ENCODE data around the gene WBP1L.

The WBP1L gene

DNA sequence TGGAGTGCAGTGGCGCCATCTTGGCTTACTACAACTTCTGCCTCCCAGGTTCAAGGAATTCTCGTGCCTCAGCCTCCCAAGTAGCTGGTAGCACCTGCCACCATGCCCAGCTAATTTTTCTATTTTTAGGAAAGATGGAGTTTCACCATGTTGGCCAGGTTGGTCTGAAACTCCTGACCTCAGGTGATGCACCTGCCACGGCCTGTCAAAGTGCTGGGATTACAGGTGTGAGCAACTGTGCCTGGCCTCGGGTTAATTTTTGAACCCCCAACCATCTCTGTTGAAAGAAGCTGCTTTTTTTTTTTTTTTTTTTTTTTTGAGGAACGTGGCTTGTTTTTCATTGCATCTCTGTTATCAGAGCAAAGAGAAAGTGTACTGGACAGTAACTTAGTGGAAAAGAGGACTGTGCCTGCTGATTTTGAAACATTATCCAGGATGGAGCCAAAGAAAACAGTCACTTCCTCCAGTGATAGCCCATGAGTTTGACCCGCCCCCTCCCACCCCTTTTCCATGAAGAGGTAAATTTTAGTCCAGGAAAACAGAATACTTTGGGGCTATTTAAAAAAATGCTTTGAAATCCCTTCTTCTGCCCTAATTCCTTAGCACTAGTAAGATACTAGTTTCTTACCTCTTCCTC lies 38.3 kb downstream of the WBP1L start:
- DNase-seq: no peak

DNA sequence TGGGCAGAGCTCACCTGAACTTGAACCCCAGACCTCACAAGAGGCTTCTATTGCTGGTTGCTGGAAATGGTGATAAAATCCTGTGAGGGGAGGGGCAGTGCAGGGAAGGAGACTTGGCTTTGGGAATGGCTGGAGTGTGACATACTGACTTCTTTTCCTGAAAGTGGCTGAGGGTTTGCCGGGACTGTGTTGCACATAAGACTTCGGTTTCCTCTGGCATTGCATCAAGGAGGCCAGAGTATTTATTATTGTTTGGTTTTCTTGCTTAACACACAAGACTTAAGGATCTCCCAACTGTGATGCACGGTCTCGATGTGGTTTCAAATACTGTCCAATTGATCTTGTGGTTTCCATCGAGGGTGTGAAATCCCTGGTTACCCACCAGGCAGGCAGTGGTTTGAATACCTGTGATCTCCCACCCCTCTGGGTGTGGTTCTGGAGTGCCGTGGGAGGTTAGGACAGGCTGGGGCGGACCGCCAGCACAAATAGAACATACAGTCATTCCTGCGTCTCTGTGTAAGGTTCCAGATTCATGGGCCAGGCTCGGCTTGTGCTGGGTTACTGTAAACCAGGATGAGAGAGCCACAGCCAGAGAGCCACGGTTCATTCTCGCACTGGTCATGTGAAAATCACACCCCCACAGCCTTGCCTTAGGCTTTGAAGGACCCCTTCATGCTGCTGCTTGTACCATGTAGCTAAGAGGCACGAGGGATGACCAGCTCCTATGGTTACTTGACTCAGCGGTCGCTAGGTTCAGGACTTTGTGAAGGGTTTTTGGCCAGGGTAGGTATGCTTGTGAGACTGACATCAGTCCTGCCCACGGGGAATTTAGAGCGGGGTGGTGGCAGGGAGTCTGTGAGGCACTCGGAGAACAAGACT lies 39.2 kb downstream of the WBP1L start:
- no peak for DNase-seq

DNA sequence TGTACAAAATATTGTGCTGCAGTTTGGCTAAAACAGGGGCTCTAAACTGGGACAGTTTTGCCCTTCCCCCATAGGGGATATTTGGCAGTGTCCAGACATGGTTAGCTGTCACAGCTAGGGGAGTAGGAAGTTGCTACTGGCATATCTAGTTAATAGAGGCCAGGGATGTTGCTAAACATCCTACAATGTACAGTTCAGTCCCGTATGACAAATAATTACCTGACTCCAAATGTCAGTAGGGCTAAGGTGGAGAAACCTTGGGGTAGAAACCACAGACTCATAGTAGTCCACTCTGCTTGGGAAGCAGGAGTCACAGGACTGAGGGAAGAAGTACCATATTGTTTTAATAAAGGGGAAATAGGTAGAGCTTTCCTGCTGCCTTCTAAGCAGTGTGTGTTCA lies 39.8 kb downstream of the WBP1L start:
- no peak for DNase-seq

DNA sequence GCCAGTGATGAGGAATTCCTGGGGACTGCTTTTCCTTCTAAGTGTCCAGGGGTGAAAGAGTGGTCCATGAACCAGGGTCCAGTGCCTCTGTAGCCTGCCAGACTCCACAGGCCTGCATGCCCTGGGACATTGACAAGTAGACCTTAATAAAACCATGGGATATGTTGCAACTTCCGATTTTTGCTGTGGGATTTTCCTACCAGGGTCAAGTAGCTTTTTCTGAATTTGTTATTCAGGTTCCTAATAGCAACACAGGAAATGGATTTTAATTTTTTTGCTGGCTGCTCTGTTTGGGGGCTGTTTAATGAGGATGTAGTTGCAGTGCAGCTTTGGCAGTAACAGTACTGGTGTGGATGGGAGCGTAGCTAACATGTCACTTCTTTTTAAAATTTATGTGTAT lies 42.1 kb downstream of the WBP1L start:
- DNase-seq: no peak

DNA sequence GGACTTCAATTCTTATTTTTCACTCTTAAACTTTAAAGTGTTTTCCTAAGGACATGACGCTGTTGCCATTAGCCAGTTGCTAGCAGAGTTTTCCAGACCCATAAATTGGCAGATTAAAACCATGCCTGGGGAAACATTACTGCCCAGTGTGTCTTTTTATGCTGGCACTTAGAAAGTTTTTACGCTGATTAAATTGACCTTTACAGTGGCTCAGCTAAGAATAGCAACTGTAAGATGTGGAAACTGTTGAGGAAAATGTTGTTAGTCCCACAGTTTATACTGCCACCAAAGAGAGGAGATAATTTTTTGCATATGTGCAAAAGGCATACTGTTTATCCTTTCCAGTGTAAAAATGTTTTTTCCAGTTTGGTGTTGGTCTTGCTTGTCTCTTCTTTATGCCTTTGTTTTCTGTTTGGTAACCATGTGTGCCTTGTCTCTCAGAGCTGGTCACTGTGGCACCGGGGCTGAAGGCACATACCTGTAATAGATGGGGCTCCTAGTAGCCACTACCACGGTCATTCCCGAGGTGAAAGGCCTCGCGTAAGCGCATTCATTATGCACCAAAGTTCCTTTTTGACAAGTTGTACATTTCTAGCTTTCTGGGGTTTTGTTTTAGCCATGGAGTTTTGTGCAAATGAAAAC lies 48.1 kb downstream of the WBP1L start:
- no peak for DNase-seq

DNA sequence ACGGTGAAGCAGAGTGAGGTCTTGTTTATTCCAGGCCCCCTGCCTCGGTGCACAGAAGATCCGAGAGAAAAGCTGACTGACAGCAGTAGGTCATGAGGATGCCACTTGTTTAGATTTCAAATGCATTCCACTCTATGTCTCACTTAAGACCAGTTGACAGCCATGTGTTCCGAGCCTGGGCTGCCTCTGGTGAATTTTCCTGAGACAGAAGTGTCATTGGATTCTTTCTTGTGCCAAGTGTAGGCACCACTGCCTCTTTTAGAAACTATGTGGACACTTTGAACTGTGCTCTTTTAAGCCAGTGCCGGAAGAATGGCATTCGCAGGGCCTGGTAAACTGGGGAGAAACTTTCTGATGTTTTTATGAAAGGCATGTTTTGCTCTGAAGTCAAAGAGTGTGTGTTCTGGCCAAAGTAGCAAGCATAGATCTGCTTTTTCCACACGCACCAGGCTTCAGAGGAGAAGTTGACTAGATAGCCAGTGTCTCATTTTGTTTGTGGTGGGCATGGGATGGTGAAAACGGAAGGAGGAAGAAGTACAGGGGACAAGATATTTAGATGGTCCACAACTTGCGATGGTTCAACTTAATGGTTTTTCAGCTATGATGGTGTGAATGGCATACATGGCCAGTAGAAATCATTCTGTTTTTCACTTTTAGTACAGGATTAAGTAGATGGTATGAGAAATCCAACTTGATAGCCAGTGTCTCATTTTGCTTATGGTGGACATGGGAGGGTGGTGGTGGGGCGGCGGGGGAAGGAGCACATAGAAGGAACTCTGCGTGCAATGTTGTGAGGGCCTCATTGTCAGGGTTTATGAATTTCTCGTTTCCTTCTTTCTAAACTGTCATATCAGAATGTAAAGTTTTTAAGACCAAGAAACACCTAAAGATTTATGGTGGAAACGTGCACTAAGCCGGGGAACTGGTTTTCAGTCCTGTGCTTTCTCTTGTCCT lies 52.0 kb downstream of the WBP1L start:
- DNase-seq: no peak

DNA sequence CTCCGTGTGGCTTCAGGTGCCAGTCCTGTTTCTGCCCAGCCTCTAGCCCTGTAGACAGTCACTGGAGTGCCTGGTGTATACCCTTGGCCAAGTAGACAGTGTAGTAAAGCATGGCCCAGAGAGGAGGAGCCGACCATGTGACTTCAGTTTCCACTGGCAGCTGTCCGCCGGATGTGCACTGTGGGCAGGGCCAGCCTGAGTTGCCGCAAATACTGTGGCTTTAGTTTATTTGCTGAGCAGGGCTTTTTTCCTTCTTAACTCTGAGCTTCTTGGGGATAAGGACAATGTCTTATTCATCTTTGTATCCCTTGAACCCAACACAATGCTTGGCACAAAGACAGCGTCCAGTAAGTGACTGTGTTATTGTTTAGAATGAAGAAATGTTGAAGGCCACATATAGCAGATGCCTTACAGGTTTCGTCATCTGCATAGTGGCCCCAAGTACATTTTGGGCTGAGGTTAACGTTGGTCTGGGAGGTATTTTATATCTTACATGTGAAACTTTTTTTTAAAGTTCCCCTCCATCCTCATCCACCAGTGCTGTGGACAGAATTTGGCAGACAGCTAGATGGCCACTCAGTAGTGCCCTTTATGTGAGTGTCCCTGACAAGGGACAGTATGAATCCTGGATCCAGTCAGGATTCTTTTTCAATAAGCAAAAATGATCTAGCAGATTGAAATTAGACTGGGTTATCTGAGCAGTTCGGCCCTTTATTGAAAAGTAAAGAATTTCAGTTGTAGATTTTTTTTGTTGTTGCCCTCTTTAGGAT lies 52.8 kb downstream of the WBP1L start:
- DNase-seq: no peak

DNA sequence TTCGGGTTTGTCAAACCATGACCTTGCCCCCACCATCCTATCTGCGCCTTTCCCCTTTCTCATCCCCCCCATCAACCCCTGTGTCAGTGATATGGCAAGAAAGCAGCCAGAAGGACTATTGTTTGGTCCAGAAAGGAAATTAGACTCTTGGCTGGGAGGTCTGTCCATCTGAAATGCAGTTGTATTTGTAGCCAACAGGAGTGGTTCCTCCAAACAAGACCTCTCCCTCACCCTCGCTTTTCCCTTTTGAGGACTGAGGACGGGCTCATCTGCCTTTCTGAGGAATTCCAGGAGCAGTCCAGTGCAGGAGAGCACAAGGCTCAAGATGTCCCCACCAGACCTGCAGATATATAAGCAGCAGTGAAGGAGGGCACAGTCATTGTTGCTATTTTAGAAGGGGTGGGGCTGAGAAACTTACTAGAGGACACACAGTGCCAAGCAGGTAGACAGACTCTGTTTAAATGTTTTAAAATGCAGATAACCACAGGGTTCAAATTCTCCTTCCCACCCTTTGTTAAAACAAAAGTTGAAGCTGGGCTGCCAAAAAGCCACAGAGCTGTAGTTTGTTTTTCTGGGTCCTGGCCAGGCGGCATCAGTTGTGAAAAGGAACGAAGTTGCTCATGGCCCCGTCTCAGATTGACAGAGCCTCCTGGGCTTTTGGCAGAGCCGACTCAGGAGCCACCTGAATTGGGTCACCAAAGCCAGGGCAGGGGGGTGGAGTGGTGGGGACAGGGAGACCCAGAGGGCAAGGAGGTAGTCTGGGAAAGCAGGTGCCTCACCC lies 56.1 kb downstream of the WBP1L start:
- DNase-seq: no peak

DNA sequence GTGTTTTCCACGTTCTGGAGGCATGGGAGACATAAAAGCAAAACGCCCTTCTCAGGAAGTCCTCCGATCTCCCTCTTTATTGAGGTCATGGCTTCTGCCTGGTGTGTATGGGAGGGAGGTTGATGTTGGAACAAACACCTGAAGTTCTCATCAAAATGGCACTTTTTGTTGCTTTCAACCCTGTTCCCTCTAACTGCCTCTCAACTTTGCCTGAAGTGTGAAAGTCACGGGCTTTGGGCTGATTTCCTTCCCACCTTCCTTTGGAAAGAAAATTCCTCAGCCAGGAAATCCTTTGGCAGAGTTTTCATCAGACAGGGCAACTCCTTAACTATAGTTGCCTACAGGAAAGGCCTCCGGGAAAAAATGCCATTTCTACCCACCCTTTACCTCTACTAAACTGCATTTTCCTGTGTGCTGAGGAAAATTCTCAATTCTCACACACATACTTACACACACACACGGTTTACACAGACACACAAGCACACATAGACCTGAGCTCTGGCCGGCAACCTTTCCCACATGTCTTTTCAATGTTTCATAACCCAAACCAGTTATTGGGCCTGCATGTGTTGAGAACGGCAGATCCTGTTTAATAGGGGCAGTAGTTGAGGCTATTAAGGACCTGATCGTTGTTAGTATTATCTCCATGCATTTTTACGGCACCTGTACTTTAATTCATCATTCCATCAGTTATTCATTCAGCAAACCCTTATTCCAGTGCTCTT lies 57.0 kb downstream of the WBP1L start:
- no peak for DNase-seq

DNA sequence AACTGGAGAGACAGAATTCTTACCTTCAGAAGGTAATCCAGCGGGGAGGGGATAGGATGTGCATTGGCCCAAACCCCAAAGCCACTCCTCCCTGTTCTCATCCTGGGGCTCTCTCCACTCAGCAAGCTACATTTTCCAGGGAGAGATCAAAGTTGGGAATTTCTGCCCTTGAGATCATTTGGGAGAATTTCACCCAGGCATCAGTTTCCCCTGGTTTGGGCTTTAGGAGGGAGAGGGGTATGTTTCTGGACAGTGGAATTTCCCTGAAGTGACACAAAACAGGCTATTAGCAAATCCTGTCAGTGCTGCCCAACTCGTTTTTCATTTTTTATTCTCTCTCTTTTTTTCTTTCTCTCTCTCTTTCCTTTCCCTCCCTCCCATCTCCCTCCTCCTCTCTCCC lies 57.7 kb downstream of the WBP1L start:
- no peak for DNase-seq

DNA sequence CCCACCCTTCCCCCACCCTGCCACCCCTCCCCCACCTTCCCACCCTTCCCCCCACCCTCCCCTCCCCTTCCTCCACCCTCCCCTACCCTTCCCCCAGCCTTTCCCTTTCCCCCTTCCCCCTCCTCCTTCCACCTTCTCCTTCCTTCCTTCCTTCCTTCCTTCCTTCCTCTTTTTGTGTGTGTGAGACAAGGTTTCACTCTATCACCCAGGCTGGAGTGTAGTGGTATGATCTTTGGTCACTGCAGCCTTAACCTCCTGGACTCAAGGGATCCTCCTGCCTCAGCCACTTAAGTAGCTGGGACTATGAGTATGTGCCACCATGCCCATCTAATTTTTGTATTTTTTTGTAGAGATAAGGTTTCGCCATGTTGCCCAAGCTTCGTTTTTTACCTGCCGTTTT lies 58.2 kb downstream of the WBP1L start:
- DNase-seq: no peak

DNA sequence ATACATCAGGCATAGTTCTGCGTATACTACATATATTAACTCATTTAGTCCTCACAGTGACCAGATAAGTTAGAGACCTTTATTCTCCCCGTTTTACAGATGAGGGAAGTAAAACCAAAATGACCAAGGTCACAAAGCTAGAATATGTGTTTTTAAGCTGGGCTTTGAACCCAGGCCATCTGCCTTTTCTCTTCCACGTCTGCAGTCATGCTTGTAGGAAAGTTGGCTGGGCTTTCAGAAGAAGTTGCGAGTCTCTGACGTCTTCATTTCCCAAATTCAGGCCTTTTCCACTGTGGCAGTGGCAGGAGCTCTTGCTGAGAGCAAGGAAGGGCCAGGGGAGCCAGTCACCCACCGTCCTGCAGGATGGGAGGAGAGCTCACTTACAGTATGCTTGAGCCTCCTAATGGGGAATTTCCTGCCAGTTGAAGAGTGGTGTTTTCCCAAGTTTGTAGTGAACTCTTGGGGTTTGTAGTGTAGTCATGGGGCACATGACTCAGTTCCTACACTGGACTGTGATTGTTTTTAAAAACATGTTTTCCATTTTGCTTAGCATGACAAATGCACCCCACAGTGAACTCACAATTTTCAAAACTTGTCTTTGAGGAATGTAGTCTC lies 59.3 kb downstream of the WBP1L start:
- DNase-seq: no peak

DNA sequence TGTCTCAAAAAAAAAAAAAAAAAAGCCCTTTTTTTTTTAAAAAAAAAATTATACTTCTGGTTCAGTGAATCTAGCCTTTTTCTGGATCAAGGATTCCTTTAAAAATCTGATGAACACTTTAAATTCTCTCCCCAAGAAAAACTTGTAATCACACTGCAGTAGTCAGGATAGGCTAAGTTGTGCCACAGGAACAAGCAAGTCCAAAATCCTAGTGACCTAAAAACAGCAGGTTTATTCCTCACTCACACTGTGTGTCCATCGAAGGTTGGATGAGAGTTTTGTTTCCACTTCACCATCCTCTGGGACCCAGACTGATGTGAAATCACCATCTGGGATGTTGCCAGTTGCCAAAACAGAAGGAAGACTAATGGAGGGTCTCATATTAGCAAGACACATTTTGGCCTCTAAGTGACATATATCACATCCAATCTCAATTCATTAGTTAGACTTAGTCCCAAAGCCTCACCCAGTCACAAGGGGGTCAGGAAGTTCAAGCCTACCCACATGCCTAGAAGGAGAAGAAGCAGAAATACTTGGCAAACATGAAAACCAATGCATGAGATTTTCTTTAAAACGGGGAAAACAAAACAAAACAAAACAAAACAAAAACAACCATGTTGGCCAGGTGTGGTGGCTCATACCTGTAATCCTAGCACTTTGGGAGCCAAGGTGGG lies 60.8 kb downstream of the WBP1L start:
- DNase-seq: no peak

DNA sequence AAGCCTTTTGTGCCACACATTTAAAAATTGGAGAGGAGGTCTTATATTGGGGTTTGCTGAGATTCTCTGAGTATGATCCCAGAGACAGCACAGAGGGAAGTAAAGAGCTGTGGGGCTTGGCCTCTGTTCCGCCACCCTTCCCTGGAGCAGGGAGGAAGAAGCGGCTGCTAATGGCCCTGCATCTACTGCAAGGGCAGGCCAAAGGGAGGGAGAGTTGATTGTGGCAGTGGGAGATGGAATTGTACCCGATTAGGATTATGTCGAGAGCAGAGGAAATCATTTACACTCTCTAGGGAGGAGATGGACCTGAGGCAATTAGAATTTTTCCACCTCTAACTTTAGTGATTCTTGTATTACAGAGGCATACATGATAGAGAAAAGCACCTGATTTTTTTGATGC lies 64.6 kb downstream of the WBP1L start:
- peak; percentile 11 for DNase-seq

DNA sequence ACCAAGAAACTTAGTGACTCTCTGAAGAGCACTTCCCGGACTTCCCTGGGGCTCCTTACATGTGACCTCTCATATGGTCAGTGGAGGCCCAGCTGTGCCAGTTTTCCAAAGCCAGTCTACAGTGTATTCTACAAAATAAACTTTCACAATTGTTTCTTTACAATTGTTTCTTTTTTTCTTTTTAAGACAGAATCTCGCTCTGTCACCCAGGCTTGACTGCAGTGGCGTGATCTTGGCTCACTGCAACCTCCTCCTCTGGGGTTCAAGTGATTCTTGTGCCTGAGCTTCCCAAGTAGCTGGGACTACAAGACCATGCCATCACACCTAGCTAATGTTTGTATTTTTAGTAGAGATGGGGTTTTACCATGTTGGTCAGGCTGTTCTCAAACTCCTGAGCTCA lies 67.6 kb downstream of the WBP1L start:
- no peak for DNase-seq

DNA sequence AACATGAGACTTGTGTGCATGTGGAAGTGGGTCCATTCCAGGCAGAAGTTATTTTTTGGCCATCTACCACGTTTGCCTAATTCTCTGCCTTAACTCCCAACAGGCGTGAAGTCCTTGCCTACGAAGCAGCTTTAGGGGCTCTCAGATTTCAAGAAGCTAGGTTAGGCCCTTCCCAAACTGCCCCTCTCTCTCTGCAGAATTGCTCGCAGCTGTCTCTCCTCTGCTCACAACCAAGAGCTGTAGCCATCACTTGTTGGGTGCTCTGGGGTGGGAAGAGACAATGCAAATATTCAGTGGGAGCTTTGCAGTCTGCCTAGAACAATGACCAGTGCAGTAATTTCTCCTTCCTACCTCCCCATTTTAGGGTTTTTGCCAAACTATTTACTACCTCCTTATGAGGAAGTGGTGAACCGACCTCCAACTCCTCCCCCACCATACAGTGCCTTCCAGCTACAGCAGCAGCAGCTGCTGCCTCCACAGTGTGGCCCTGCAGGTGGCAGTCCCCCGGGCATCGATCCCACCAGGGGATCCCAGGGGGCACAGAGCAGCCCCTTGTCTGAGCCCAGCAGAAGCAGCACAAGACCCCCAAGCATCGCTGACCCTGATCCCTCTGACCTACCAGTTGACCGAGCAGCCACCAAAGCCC lies 68.6 kb downstream of the WBP1L start:
- DNase-seq: no peak

DNA sequence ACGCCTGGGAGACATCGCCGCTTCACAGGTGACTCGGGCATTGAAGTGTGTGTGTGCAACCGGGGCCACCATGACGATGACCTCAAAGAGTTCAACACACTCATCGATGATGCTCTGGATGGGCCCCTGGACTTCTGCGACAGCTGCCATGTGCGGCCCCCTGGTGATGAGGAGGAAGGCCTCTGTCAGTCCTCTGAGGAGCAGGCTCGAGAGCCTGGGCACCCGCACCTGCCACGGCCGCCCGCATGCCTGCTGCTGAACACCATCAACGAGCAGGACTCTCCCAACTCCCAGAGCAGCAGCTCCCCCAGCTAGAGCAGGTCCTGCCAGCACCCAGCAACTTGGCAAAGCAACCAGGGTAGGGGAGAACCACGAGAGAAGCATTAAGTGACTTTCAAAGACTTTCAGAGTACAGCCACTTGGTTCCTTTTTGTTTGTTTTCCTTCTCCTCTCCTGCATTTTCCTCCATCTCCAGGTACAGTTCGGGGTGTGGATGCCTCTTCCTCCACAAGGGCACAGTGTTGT lies 69.3 kb downstream of the WBP1L start:
- no peak for DNase-seq

DNA sequence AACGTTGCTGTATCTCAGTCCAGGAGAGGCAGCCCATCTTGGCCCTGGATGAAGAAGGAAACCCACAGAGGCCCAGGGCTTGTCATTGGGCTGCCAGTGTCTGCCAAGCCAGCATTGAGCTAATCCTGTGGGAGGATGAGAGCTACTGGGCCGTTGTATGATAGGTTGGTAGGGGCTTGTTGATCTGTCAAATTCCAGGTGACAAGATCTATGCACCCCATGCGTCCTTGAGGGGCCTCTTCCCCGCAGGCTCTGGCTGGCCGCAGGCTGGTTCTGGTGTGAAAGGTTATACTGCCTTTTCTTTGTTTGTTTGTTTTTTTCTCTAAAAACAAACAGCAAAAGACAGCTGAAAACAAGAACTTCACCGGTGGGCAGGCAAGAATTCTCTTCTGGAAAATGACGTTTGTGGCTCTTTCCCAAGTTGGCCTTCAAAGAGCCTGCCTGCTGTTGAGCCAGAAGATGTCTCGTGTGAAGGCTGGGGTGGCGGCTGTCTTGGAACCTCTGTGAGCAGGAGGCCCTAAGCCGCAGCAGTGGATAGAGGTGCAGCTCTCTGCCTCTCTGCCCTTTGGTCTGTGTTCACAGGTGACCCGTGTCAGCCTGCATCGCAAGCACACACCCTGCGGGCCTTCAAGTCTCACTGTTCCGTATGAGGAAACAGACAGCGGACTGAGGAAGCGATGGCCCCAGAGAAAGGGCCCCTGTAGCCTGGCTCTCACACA lies 70.1 kb downstream of the WBP1L start:
- DNase-seq: no peak

Data from NCI-H82 (cell line).